T-cell (primary cell): ENCODE results near the gene NWD2. TPM values are rescaled to one million over a fixed set of nuclear protein-coding genes. Genes with fewer than 3 reads are reported as not detected.
A peak's percentile ranks its signal among the peaks of the same experiment; 100 is the strongest.

Experiments
- ATAC-seq, 4 experiments: fragments of 200-7000 bp in 3 of 4; fragments of 150-1000 bp in 1 of 4; cut with Tn5 transposase; replicated peaks in 1 of 4; 1 replicate in 3 of 4; 2 replicates in 1 of 4; pipeline ENCODE4 v1.10.0; 2021; ENCODE audit warnings: moderate library complexity in 3 of 4, mild to moderate bottlenecking in 2 of 4, moderate number of reproducible peaks in 1 of 4
- CTCF ChIA-PET, 2 donors: fragments of 300-600 bp; sonication (Branson Sonifier 250); formaldehyde crosslinking; loops; one replicate each; lab custom pipeline; 2022; ENCODE audit warnings: antibody characterized with exemption in 2 of 2; lab: Charles Lee
- POLR2A ChIA-PET, 2 donors: fragments of 300-600 bp; sonication (Branson Sonifier 250); formaldehyde crosslinking; loops; one replicate each; lab custom pipeline; 2022; ENCODE audit warnings: antibody characterized with exemption in 2 of 2; lab: Charles Lee
- DNase-seq, 35 experiments: peaks; one replicate each; pipeline versions ENCODE4 v3.0.0 to v3.0.0-alpha.2; 2013 to 2023
- H3K27ac ChIP-seq: one replicate; pipeline ENCODE4 v1.5.1; 2013; ENCODE audit warnings: low read length
- H3K27me3 ChIP-seq, 2 experiments: replicated peaks in 1 of 2; 1 replicate in 1 of 2; 2 replicates in 1 of 2; pipeline versions ENCODE4 v1.6.1 to v1.7.0; 2013; ENCODE audit warnings: low read length in 1 of 2, mixed read lengths in 1 of 2; ENCODE audit not compliant: control insufficient read depth in 2 of 2, insufficient read depth in 2 of 2; ENCODE audit errors: extremely low read depth in 1 of 2
- H3K36me3 ChIP-seq, 2 donors: 1 replicate in 1 of 2; 2 replicates in 1 of 2; pipeline versions ENCODE4 v1.6.1 to v1.7.0; 2013; ENCODE audit warnings: low read length in 1 of 2; ENCODE audit not compliant: control insufficient read depth in 2 of 2, insufficient read depth in 1 of 2; ENCODE audit errors: extremely low read depth in 1 of 2
- H3K4me1 ChIP-seq, 2 experiments: 1 replicate in 1 of 2; 2 replicates in 1 of 2; pipeline versions ENCODE4 v1.6.1 to v1.7.0; 2013; ENCODE audit warnings: low read length in 2 of 2, mixed read lengths in 1 of 2; ENCODE audit not compliant: insufficient read depth in 2 of 2, control insufficient read depth in 1 of 2; ENCODE audit errors: extremely low read depth in 1 of 2
- H3K4me3 ChIP-seq, 2 donors: 1 replicate in 1 of 2; 2 replicates in 1 of 2; pipeline versions ENCODE4 v1.5.1 to v1.7.0; 2013; ENCODE audit warnings: mild to moderate bottlenecking in 2 of 2, low read length in 1 of 2, moderate library complexity in 1 of 2; ENCODE audit not compliant: control insufficient read depth in 1 of 2; ENCODE audit errors: extremely low read depth in 1 of 2
- H3K9me3 ChIP-seq: 2 replicates; pipeline ENCODE4 v1.7.0; 2013
- H3K27ac Mint-ChIP-seq, 2 donors: one replicate each; pipeline ENCODE4 v1.8.0; 2020 to 2021; ENCODE audit warnings: mild to moderate bottlenecking in 2 of 2, mixed read lengths in 2 of 2
- H3K27me3 Mint-ChIP-seq, 2 donors: one replicate each; pipeline ENCODE4 v1.8.0; 2021 to 2022; ENCODE audit warnings: mixed read lengths in 2 of 2
- H3K36me3 Mint-ChIP-seq: one replicate; pipeline ENCODE4 v1.8.0; 2021; ENCODE audit warnings: mixed read lengths
- H3K4me1 Mint-ChIP-seq, 3 donors: one replicate each; pipeline ENCODE4 v1.8.0; 2020 to 2022; ENCODE audit warnings: mixed read lengths in 3 of 3, mild to moderate bottlenecking in 1 of 3
- H3K4me3 Mint-ChIP-seq, 3 donors: one replicate each; pipeline ENCODE4 v1.8.0; 2020 to 2022; ENCODE audit warnings: mild to moderate bottlenecking in 3 of 3, mixed read lengths in 3 of 3, moderate library complexity in 3 of 3
- H3K9me3 Mint-ChIP-seq, 3 donors: one replicate each; pipeline ENCODE4 v1.8.0; 2020 to 2022; ENCODE audit warnings: mixed read lengths in 3 of 3
- WGBS: methylation state at CpG from one replicate; pipeline ENCODE4 v1.1.5; 2013; ENCODE audit warnings: missing lambda C conversion rate; ENCODE audit not compliant: insufficient coverage; 5-methylcytosine and 5-hydroxymethylcytosine counted together
- total RNA-seq, 35 experiments: library from RNA in 6 of 35; stranded (reverse) in 6 of 35; fragments of 120-200 nt in 1 of 35; gene quantifications; one replicate each; pipeline versions ENCODE4 v1.2.1 to v1.2.4 and lab custom pipeline; 2013 to 2026

Gene NWD2
- total RNA-seq, 5 donors from 2014 or later (not counting 1 experiment from before 2014, with no cell fraction given), result not detected

- Histone ChIP-seq H3K4me3 (no peak overlapping the region), H3K27ac (no peak overlapping the region), H3K36me3 (no peaks in the 10 kb centered on the region), H3K4me1 (peaks cover 2 to 13% of the 10 kb centered on the region in 2 experiments), H3K9me3 (no peaks in the 10 kb centered on the region), H3K27me3 (peaks cover 12 to 23% of the 10 kb centered on the region in 2 experiments)
- Mint-ChIP-seq H3K9me3 (no peaks in the 10 kb centered on the region), H3K27ac (no peak overlapping the region), H3K4me3 (no peak overlapping the region), H3K4me1 (peaks cover 14 to 19% (median 15%) of the 10 kb centered on the region in 3 donors), H3K27me3 (peaks cover 47 to 48% of the 10 kb centered on the region in 2 donors), H3K36me3 (no peaks in the 10 kb centered on the region)
- DNase-seq (no peak), ATAC-seq (no peak)
- CTCF ChIA-PET, result no interaction called here
- POLR2A ChIA-PET, result no interaction called here
- no CpG with 5 or more reads among the region's 2 CpGs for WGBS
Observed at GRCh38 chr4:37451656-37452055, 207.1 kb downstream of the NWD2 start.

DNA sequence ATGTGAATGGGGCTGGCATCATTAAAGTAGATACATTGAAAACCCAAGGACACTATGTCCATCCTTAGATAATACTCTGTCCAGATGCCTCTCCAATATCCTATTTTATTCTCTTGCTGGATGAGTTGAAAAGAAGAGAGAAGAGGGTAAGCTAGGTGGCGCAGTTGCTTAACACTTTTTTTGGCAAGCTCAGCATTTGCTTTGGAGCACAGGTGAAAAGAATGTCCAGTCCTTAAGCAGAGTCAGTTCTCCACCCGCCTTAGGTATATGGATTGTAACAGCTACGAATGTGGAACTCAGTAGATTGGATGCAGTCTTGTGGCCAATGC lies 208.4 kb downstream of the NWD2 start:
- H3K9me3 ChIP-seq, result no peaks in the 10 kb centered on the region
- CTCF ChIA-PET, result interaction anchor here (0.5 to 1.8 kb wide), 10 partner anchors 10 to 1715 kb away, joined by 3 to 16 read pairs (median 3); no protein-coding TSS in a partner anchor
- peak in 21 of 35 experiments; percentile 3 to 62 (median 21) for DNase-seq
- peak overlapping the region; percentile 67 to 78 (median 69) for H3K4me3 Mint-ChIP-seq
- H3K9me3 Mint-ChIP-seq, result no peaks in the 10 kb centered on the region
- peaks cover 14 to 19% (median 15%) of the 10 kb centered on the region in 3 donors for H3K4me1 Mint-ChIP-seq
- ATAC-seq, result peak; percentile 25 to 52 (median 37)
- H3K27me3 ChIP-seq, result peaks cover 12 to 23% of the 10 kb centered on the region in 2 experiments
- 0% methylated on average over 3 of the region's 3 CpGs for WGBS
- no peak overlapping the region for H3K27ac Mint-ChIP-seq
- no peak overlapping the region for H3K27ac ChIP-seq
- peak overlapping the region; percentile 56 to 65 for H3K4me3 ChIP-seq
- POLR2A ChIA-PET, result no interaction called here
- no peaks in the 10 kb centered on the region for H3K36me3 Mint-ChIP-seq
- no peaks in the 10 kb centered on the region for H3K36me3 ChIP-seq
- peaks cover 46 to 56% of the 10 kb centered on the region in 2 donors for H3K27me3 Mint-ChIP-seq
- peaks cover 2 to 13% of the 10 kb centered on the region in 2 experiments for H3K4me1 ChIP-seq

DNA sequence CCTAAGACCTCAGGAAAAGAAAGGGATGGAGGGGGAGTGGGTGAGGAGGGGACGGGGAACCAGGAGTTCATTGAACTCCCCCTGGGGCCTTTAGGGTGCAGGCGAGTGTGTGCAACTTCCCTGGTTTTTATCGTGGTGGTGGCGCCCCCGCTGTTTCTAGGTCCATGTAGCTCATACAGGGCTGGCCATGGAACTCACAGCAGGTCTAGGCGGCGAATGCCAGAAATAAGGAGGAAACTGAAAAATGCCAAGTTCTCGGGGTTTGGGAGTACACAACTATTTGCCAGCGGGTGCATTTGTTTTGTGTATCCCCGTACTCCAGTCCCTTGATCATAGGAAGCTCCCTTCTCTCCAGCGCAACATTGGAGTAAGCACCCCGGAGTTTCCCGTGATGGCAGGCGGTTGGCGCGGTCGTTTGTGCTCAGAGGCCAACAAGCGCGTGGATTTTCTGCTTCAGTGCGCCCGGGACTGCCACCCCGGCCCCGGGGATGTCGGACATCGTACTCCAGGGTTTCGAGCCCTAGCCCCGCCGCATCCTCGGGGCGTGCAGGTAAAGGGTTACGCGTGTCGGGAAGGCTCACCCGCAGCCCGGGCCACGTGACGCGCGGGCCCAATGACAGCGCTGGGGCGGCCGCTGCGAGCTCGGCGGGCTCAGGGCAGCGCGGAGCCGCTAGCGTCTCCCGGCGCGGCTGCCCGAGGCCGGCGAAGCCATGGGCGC lies 208.9 kb downstream of the NWD2 start:
- peaks cover 46 to 56% of the 10 kb centered on the region in 2 donors for H3K27me3 Mint-ChIP-seq
- no peak overlapping the region for H3K27ac Mint-ChIP-seq
- H3K27ac ChIP-seq, result no peak overlapping the region
- H3K27me3 ChIP-seq, result peaks cover 12 to 23% of the 10 kb centered on the region in 2 experiments
- DNase-seq, result peak in 30 of 35 experiments; percentile 3 to 58 (median 20)
- H3K36me3 ChIP-seq, result no peaks in the 10 kb centered on the region
- POLR2A ChIA-PET, result interaction anchor here in 1 of 2 donors (0.7 kb wide), 1 partner anchor 9 kb away, joined by 3 read pairs; no protein-coding TSS in a partner anchor
- ATAC-seq, result peak; percentile 85 to 97 (median 94)
- H3K4me1 ChIP-seq, result peaks cover 2 to 13% of the 10 kb centered on the region in 2 experiments
- 2% methylated on average over 53 of the region's 56 CpGs for WGBS
- no peaks in the 10 kb centered on the region for H3K36me3 Mint-ChIP-seq
- H3K9me3 ChIP-seq, result no peaks in the 10 kb centered on the region
- H3K9me3 Mint-ChIP-seq, result no peaks in the 10 kb centered on the region
- peaks cover 14 to 19% (median 15%) of the 10 kb centered on the region in 3 donors for H3K4me1 Mint-ChIP-seq
- CTCF ChIA-PET, result interaction anchor here (0.5 to 1.8 kb wide), 11 partner anchors 10 to 523 kb away, joined by 3 to 16 read pairs (median 3); no protein-coding TSS in a partner anchor
- H3K4me3 Mint-ChIP-seq, result peak overlapping the region; percentile 67 to 78 (median 69)
- H3K4me3 ChIP-seq, result peak overlapping the region; percentile 56 to 65

DNA sequence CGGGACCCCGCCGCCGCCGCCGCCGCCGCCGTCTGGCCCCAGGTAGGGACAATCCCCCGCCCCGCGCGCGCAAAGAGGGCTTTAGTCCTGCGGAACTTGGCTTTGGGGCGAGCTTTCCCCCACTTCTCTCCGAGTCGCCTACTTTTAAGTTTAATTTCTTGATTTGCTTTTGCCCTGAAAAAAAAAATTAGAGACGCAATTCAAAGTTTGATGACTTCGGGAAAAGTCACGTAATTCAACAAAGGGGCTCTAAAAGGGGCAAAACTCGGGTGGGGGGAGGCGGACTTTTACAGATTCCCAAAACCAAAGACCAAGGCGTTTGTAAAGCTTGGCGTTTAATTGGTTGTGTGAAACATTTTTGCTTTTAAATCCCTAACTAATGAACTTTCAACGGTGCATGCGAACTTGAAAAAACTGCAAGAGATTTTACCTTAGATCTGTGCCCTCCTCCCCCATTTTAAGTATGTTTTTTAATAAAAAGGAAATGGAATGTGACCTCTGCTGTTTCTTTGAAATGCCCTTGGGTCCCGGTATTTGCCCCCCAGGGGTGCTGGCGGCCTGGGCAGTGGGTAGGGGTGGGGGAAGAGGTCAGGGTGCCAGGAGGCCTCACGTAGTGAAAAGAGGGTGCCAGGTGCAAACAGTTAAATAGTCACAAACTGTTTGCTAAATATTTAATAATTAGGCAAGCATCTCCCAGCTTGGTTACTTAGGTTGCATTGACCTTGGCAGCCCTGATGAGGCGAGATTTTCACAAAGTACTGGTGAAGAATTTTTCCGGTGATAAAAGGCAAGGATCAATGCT lies 209.7 kb downstream of the NWD2 start:
- WGBS, result 0% methylated on average over 15 of the region's 32 CpGs
- H3K27ac Mint-ChIP-seq, result no peak overlapping the region
- peak overlapping the region; percentile 55 to 78 (median 60) for H3K4me3 Mint-ChIP-seq
- Histone ChIP-seq H3K9me3 (no peaks in the 10 kb centered on the region), H3K36me3 (no peaks in the 10 kb centered on the region), H3K4me1 (peaks cover 2 to 13% of the 10 kb centered on the region in 2 experiments), H3K4me3 (peak overlapping the region; percentile 22 to 65), H3K27ac (no peak overlapping the region), H3K27me3 (peaks cover 12 to 23% of the 10 kb centered on the region in 2 experiments)
- H3K9me3 Mint-ChIP-seq, result no peaks in the 10 kb centered on the region
- no peak for DNase-seq
- H3K27me3 Mint-ChIP-seq, result peaks cover 52 to 60% of the 10 kb centered on the region in 2 donors
- ATAC-seq, result no peak
- POLR2A ChIA-PET, result interaction anchor here (0.7 kb wide), 2 partner anchors 10 to 144 kb away, joined by 3 to 5 read pairs; no protein-coding TSS in a partner anchor
- no peaks in the 10 kb centered on the region for H3K36me3 Mint-ChIP-seq
- peaks cover 14 to 19% (median 15%) of the 10 kb centered on the region in 3 donors for H3K4me1 Mint-ChIP-seq
- CTCF ChIA-PET, result interaction anchor here (0.5 to 1.8 kb wide), 6 partner anchors 71 to 523 kb away, joined by 3 to 16 read pairs (median 4); no protein-coding TSS in a partner anchor

- Mint-ChIP-seq H3K9me3 (no peaks in the 10 kb centered on the region), H3K27me3 (peaks cover 48 to 57% of the 10 kb centered on the region in 2 donors), H3K27ac (no peak overlapping the region), H3K4me1 (peaks cover 14 to 19% (median 15%) of the 10 kb centered on the region in 3 donors), H3K36me3 (no peaks in the 10 kb centered on the region), H3K4me3 (peak overlapping the region in 1 of 3 donors; percentile 78)
- Histone ChIP-seq H3K36me3 (no peaks in the 10 kb centered on the region), H3K27me3 (peaks cover 12 to 23% of the 10 kb centered on the region in 2 experiments), H3K27ac (no peak overlapping the region), H3K4me1 (peaks cover 2 to 13% of the 10 kb centered on the region in 2 experiments), H3K9me3 (no peaks in the 10 kb centered on the region), H3K4me3 (no peak overlapping the region)
- POLR2A ChIA-PET, result no interaction called here
- 85% methylated on average over 8 of the region's 11 CpGs for WGBS
- ATAC-seq (no peak), DNase-seq (no peak)
- CTCF ChIA-PET, result interaction anchor here in 1 of 2 donors (0.6 kb wide), 1 partner anchor 153 kb away, joined by 8 read pairs; no protein-coding TSS in a partner anchor
Observed at GRCh38 chr4:37455301-37456131, 211.0 kb downstream of the NWD2 start.
